ENCODE data around the gene TNFRSF18.

- TF ChIP-seq POLR2A (IDR thresholded peaks at IDR 0.05) = no peak
- no peak for TF ChIP-seq CTCF (IDR thresholded peaks at IDR 0.05)
These were observed 24.4 kb downstream of the TNFRSF18 start for GRCh38 chr1:1181938-1182410.

Data from right lobe of liver (tissue), 4 donors.